Hematopoietic multipotent progenitor cell treated with erythropoietin and hydrocortisone succinate and interleukin-3 and kit ligand, for 8 days (in vitro differentiated cells): ENCODE results near the gene NUP54.

Experiments used
- DNase-seq: peaks from one replicate; pipeline ENCODE4 v3.0.0-alpha.2; 2015

NUP54 gene

GRCh38 chr4:76141241-76141640 is 7.0 kb downstream of the NUP54 start:
- DNase-seq = peak; percentile 47

GRCh38 chr4:76127754-76128153 is 20.4 kb downstream of the NUP54 start:
- DNase-seq = no peak

GRCh38 chr4:76125816-76126215 is 22.4 kb downstream of the NUP54 start:
- DNase-seq = no peak

- DNase-seq = no peak
Observed at GRCh38 chr4:76120199-76120598, 28.0 kb downstream of the NUP54 start.

- no peak for DNase-seq
Observed at GRCh38 chr4:76117536-76117935, 30.7 kb downstream of the NUP54 start.

GRCh38 chr4:76116821-76117220 is 31.4 kb downstream of the NUP54 start:
- no peak for DNase-seq

GRCh38 chr4:76108467-76109181 is 39.6 kb downstream of the NUP54 start:
- peak; percentile 56 for DNase-seq

GRCh38 chr4:76106442-76106841 is 41.8 kb downstream of the NUP54 start:
- no peak for DNase-seq

- no peak for DNase-seq
Observed at GRCh38 chr4:76105652-76106051, 42.5 kb downstream of the NUP54 start.

- DNase-seq = no peak
Observed at GRCh38 chr4:76096076-76096475, 52.1 kb downstream of the NUP54 start.

GRCh38 chr4:76095568-76095967 is 52.6 kb downstream of the NUP54 start:
- DNase-seq = no peak

- no peak for DNase-seq
Observed at GRCh38 chr4:76091052-76091451, 57.1 kb downstream of the NUP54 start.

- peak; percentile 87 for DNase-seq
Observed at GRCh38 chr4:76090241-76090691, 57.9 kb downstream of the NUP54 start.

- no peak for DNase-seq
Observed at GRCh38 chr4:76088719-76089118, 59.5 kb downstream of the NUP54 start.

- DNase-seq = peak; percentile 68
Observed at GRCh38 chr4:76087007-76087769, 61.0 kb downstream of the NUP54 start.

GRCh38 chr4:76084542-76084941 is 63.7 kb downstream of the NUP54 start:
- DNase-seq = no peak

- no peak for DNase-seq
Observed at GRCh38 chr4:76083386-76083988, 64.7 kb downstream of the NUP54 start.

- DNase-seq = no peak
Observed at GRCh38 chr4:76078033-76078613, 70.1 kb downstream of the NUP54 start.

- no peak for DNase-seq
Observed at GRCh38 chr4:76074993-76075600, 73.1 kb downstream of the NUP54 start.

GRCh38 chr4:76074468-76074867 is 73.7 kb downstream of the NUP54 start, which contains the start of gene ART3:
Gene ART3 (plus strand): TSS chr4:76074709. CDS start chr4:76075890, 1,181 bp downstream.
- no peak for DNase-seq

GRCh38 chr4:76072760-76073159 is 75.4 kb downstream of the NUP54 start:
- DNase-seq = no peak

- peak; percentile 82 for DNase-seq
Observed at GRCh38 chr4:76067652-76068286, 80.4 kb downstream of the NUP54 start.
